Activated CD8-positive, alpha-beta memory T cell treated with anti-CD3 and anti-CD28 coated beads for 1 hour (primary cell): ENCODE results near the gene IQCF2.
"Not testable (repeated sequence)": the region's sequence is repeated elsewhere in the genome, so short reads cannot be mapped to it uniquely, and the experiment has no call there.

Experiments
- DNase-seq, 2 donors: peaks; one replicate each; pipeline ENCODE4 v3.0.0-alpha.2; 2020; ENCODE audit warnings: low read depth in 1 of 2; ENCODE audit errors: extremely low read depth in 1 of 2

IQCF2 gene

DNA sequence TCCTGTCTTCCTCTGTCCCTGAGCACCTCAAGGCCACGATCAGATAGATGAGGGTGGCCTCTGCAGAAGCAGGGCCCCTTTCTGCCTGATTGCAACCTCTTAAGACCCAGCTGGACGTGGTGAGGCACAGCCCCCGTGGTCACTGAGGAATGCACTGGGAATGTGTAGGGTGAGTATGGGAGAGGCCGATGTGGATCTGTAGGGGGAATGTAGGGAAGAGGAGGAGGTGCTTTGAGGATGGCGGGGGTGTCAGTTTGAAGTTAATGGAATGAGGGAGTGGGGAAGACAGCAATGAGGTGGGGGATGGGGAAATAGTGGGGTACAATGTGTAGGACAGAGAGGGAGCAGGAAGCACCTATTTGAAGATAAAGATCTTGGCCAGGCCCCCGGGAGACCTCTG lies 14.8 kb downstream of the IQCF2 start:
- DNase-seq = no peak

- no peak for DNase-seq
Observed at GRCh38 chr3:51879937-51880336, 18.5 kb downstream of the IQCF2 start.

- DNase-seq = no peak
Observed at GRCh38 chr3:51886447-51886846, 25.0 kb downstream of the IQCF2 start.

DNA sequence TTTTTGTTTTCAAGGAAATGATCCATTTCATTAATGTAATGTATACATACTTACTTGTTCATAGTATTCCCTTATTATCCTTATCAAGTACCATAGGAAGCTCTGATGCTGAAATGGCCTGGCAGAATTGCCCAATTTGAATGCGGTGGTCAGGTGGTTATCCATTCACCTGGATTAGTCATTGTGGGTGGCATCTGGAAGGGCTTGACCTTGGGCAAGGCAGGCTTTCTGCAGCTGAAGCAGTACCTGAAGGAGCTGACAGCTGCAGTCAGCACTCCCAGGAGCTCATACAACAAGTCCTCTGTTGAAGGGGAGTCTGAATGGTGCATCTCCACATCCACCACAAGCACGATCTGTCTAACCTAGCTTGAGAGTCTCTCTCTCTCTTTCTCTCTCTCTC lies 26.2 kb downstream of the IQCF2 start:
- DNase-seq = no peak

DNA sequence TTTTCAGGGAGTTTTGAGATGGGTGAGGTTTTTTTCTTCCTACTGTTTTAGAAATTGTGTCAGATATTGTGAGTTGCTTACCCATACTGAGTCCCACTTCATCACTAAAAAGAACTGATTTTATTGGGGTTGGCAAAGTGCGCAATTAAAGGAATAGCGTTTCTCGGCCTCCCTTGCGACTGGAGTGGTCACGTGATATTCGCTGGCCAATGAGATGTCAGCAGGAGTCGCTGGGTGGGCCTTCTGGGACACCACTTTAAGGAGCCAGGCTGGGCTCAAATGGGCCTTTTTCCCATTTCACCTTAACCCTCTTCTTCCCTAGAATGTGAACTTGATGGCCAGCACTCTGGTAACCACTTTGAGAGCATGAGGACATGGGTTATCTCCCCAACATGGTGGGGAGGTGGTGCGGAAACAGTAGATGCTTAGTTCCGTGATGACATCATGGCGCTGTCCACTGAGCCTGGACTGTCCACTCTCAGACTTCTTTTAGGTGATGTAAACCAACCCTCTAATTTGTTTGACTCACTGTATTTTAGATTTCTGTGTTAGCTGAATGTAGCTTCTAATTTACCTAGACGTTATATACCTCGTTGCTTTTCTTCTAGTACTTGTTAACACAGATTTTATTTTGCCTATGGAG lies 27.2 kb downstream of the IQCF2 start:
- no peak for DNase-seq

DNA sequence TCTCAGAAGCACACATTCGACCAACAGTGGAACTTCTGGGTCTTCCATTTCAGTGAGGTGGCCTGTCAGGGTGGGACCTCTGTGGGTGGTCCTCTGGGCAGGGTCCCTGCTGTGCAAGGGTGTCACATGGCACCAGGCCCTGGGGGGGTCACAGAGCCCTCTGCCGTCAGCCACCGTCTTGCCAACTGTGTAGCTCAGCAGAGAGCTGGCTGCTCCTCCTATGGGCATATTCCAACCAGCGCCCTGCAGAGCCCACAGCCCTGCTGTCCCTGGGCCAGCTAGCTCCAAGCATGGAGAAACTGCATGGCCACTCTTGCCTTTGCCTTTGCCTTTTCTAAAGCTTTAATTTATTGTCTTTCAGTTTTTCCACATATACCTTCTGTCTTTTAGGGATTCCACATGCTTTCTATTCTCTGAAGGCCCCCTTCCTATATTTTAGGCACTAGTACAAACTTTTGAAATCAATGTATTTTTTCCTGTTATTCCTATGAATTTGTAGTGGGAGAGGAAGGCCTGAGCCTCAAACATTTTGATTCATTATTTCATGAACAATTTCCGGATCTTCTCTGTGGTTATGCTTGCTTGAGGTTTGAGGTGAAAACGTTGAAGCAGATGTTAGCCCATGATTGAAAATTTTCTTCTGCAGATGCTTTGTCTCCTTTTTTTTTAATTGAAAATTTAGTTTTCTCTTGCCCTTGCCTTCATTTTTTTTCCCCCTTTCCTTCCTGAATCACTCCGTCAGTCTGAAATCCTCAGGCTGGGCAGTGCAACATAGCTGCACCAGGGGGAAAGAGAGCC lies 30.0 kb downstream of the IQCF2 start:
- no peak for DNase-seq

DNA sequence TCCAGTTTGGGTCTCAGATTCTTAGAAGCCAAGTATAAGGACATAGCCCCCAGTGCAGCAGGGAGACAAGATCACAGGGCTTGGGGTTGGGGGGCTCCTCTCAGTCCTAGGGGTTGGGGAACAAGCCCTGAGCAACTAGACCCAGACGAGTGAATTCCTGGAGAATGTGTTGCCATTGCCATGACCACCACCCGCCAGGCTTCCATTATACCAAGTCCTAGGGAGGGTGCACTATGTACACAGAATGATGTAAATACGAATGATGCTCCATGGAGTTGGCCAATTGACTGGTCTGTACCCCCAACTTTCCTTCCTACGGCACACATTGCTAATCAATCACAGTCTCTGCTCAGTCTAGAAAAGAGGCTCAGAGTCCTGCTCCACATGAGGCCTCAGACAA lies 33.0 kb downstream of the IQCF2 start:
- no peak for DNase-seq

GRCh38 chr3:51894939-51895338 lies 33.5 kb downstream of the IQCF2 start:
- no peak for DNase-seq

GRCh38 chr3:51896607-51897305 lies 35.3 kb downstream of the IQCF2 start:
- DNase-seq = no peak

- no peak for DNase-seq
Observed at GRCh38 chr3:51897391-51897790, 36.0 kb downstream of the IQCF2 start.

DNA sequence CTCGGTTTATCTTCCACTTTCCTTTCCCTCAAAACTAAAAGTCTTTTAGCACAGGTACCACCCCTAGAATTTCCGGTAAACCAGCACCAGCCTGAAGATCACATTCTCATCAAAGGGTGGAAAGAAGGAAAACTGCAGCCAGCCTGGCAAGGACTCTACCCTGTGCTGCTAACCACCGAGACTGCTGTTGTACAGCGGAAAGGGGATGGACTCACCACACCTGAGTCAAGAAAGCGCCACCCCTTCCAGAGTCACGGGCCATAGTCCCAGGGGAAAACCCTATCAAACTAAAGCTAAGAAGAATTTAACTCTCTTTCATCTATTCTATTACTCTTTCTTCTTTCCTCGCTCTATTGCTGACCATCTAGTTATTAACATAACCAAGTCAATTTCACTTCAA lies 38.6 kb downstream of the IQCF2 start:
- not testable (repeated sequence) for DNase-seq

- not testable (repeated sequence) for DNase-seq
Observed at GRCh38 chr3:51902361-51902760, 40.9 kb downstream of the IQCF2 start.

- no peak for DNase-seq
Observed at GRCh38 chr3:51904034-51904823, 42.8 kb downstream of the IQCF2 start.

- DNase-seq = no peak
Observed at GRCh38 chr3:51908026-51908425, 46.6 kb downstream of the IQCF2 start.
